Gastroesophageal sphincter (tissue), 4 donors: ENCODE data around the gene ADAM17. TPM values are rescaled to one million over a fixed set of nuclear protein-coding genes. Genes with fewer than 3 reads are reported as not detected.

Source experiments
- ATAC-seq: fragments of 150-250 bp; one replicate; pipeline ENCODE4 v1.9.1; 2016; ENCODE audit warnings: mild to moderate bottlenecking, moderate library complexity
- H3K27ac ChIP-seq, 4 donors: fragments of 200-600 bp; sonication (generic) in 3 of 4; 1 replicate in 3 of 4; 2 replicates in 1 of 4; pipeline ENCODE4 v1.5.1; 2016 to 2019
- H3K27me3 ChIP-seq: fragments of 200-600 bp; sonication (generic); one replicate; pipeline ENCODE4 v1.5.1; 2019
- H3K36me3 ChIP-seq, 2 donors: fragments of 200-600 bp; sonication (generic); one replicate each; pipeline ENCODE4 v1.5.1; 2019; ENCODE audit warnings: control low read depth in 1 of 2
- H3K4me1 ChIP-seq, 3 donors: fragments of 200-600 bp; sonication (generic); 1 replicate in 2 of 3; 2 replicates in 1 of 3; pipeline ENCODE4 v1.5.1; 2016 to 2019; ENCODE audit warnings: control low read depth in 2 of 3
- H3K4me3 ChIP-seq, 2 donors: fragments of 200-600 bp; sonication (generic); one replicate each; pipeline ENCODE4 v1.5.1; 2019; ENCODE audit warnings: mild to moderate bottlenecking in 1 of 2, moderate library complexity in 1 of 2
- H3K9me3 ChIP-seq, 3 donors: fragments of 200-600 bp; sonication (generic); one replicate each; pipeline ENCODE4 v1.5.1; 2017 to 2019; ENCODE audit warnings: control low read depth in 2 of 3
- EP300 ChIP-seq: sonication (generic); formaldehyde crosslinking; IDR thresholded peaks from one replicate; pipeline ENCODE4 v1.6.1; 2017; ENCODE audit warnings: antibody characterized with exemption, mild to moderate bottlenecking
- POLR2A ChIP-seq, 2 donors: fragments of 450-650 bp; IDR thresholded peaks; one replicate each; pipeline ENCODE4 v1.6.1; 2017; ENCODE audit warnings: antibody characterized with exemption in 2 of 2, mild to moderate bottlenecking in 2 of 2, moderate library complexity in 1 of 2
- POLR2AphosphoS5 ChIP-seq: sonication (generic); formaldehyde crosslinking; IDR thresholded peaks from one replicate; pipeline ENCODE4 v1.6.1; 2017; ENCODE audit warnings: antibody characterized with exemption
- WGBS, 2 donors: methylation state at CpG; one replicate each; pipeline ENCODE4 v1.1.5; 2018; ENCODE audit warnings: low coverage in 1 of 2; 5-methylcytosine and 5-hydroxymethylcytosine counted together
- total RNA-seq, 4 donors: library from RNA; depleted of rRNA; stranded (reverse); fragments of >200 nt; gene quantifications; one replicate each; pipeline ENCODE4 v1.1.0, GENCODE V29; 2016
- TF ChIP-seq, protein P1 (sequence below), 4 experiments: fragments of 200-600 bp in 2 of 4; fragments of 450-650 bp in 2 of 4; sonication (generic) in 1 of 4; IDR thresholded peaks; one replicate each; pipeline ENCODE4 v1.5.1; 2017 to 2019; ENCODE audit warnings: antibody characterized with exemption in 4 of 4, mild to moderate bottlenecking in 2 of 4, moderate library complexity in 2 of 4

Gene ADAM17
- total RNA-seq, 4 donors from 2014 or later = 16.0 to 38.3 (median 17.9) TPM

DNA sequence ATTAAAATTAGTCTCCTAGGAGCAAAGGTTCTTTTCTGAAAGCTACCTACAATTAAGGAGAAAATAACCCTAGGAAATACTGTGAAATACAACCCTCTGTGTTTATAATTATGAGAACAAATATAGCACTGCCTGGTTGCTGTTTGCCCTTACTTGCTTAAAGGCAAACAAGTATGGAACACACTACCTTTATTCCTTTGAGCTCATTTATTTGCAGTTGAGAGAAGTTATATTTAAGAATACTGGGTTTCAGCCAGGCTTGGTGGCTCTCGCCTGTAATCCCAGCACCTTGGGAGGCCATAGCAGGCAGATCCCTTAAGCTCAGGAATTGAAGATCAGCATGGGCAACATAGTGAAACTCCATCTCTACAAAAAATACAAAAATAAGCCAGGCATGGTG lies 104.4 kb downstream of the ADAM17 start:
- TF ChIP-seq POLR2AphosphoS5 = no peak
- Histone ChIP-seq H3K27ac (no peak overlapping the region), H3K4me1 (no peaks in the 10 kb centered on the region), H3K9me3 (no peaks in the 10 kb centered on the region), H3K4me3 (no peak overlapping the region), H3K27me3 (no peaks in the 10 kb centered on the region), H3K36me3 (peaks cover 3 to 100% of the 10 kb centered on the region in 2 donors)
- ATAC-seq = no peak
- WGBS, 2 donors = 80 to 86% methylated on average over 1 of the region's 1 CpG

GRCh38 chr2:9445089-9445488 lies 110.5 kb downstream of the ADAM17 start:
- H3K4me1 ChIP-seq = no peaks in the 10 kb centered on the region
- WGBS, 2 donors = 79 to 85% methylated on average over 7 of the region's 7 CpGs

DNA sequence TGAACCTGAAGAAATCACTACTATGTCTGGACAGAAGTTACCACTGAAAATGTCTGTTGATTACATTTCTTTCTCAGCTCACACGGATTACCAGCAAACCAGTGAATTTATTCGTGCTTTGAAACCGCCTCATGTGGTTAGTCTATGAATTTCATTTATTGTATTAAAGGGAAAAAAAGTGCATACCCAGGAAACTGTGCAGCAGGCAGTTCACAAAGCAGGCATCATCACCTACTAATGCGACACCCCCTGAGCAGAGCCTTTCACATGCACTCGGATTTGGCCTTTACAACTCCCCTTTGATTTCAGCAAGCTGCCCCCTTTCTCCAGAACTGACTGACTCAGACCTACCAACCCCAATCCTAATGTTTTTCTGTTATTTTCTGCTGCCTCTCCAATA lies 112.1 kb downstream of the ADAM17 start:
- Histone ChIP-seq H3K4me3 (no peak overlapping the region), H3K4me1 (no peaks in the 10 kb centered on the region), H3K27ac (no peak overlapping the region), H3K9me3 (no peaks in the 10 kb centered on the region), H3K27me3 (no peaks in the 10 kb centered on the region), H3K36me3 (peaks cover 0 to 100% of the 10 kb centered on the region in 2 donors)
- WGBS, 2 donors = 90 to 94% methylated on average over 5 of the region's 5 CpGs
- ATAC-seq = no peak
- no peak for TF ChIP-seq EP300
- no peak for TF ChIP-seq POLR2AphosphoS5
- TF ChIP-seq POLR2A (IDR thresholded peaks at IDR 0.05) = no peak
- TF ChIP-seq, protein P1, sequence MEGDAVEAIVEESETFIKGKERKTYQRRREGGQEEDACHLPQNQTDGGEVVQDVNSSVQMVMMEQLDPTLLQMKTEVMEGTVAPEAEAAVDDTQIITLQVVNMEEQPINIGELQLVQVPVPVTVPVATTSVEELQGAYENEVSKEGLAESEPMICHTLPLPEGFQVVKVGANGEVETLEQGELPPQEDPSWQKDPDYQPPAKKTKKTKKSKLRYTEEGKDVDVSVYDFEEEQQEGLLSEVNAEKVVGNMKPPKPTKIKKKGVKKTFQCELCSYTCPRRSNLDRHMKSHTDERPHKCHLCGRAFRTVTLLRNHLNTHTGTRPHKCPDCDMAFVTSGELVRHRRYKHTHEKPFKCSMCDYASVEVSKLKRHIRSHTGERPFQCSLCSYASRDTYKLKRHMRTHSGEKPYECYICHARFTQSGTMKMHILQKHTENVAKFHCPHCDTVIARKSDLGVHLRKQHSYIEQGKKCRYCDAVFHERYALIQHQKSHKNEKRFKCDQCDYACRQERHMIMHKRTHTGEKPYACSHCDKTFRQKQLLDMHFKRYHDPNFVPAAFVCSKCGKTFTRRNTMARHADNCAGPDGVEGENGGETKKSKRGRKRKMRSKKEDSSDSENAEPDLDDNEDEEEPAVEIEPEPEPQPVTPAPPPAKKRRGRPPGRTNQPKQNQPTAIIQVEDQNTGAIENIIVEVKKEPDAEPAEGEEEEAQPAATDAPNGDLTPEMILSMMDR (IDR thresholded peaks at IDR 0.05) = no peak

More at GRCh38 chr2:9445089-9445488, 110.5 kb downstream of the ADAM17 start:
- H3K27me3 ChIP-seq = no peaks in the 10 kb centered on the region
- no peak overlapping the region for H3K4me3 ChIP-seq
- TF ChIP-seq POLR2A (IDR thresholded peaks at IDR 0.05) (no peak), EP300 (no peak)
- no peak for ATAC-seq
- H3K36me3 ChIP-seq = peaks cover 0 to 100% of the 10 kb centered on the region in 2 donors
- H3K9me3 ChIP-seq = no peaks in the 10 kb centered on the region
- H3K27ac ChIP-seq = no peak overlapping the region

DNA sequence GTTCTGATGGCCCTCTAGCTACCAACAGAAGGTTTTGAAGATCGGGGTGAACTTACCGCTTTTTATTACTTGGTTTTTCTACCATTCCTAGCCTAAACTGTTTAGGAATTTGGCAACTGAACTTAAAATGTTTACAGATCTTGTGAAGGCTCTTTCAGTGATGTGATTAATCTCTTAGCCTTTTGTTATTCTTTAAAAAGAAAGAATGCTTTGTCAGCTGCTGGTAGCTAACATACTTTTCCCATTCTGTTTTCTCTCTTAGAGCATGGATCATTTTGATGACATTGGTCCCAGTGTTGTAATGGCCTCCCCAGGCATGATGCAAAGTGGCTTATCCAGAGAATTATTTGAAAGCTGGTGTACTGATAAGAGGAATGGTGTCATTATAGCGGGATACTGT lies 114.1 kb downstream of the ADAM17 start:
- 21 to 24% methylated on average over 3 of the region's 3 CpGs for WGBS, 2 donors
- no peak for TF ChIP-seq POLR2A (IDR thresholded peaks at IDR 0.05)
- no peak for TF ChIP-seq POLR2AphosphoS5
- TF ChIP-seq, protein P1 (IDR thresholded peaks at IDR 0.05) = no peak
- TF ChIP-seq EP300 = no peak
- Histone ChIP-seq H3K27me3 (no peaks in the 10 kb centered on the region), H3K27ac (no peak overlapping the region), H3K4me3 (no peak overlapping the region), H3K4me1 (no peaks in the 10 kb centered on the region), H3K36me3 (peaks cover 0 to 100% of the 10 kb centered on the region in 2 donors), H3K9me3 (no peaks in the 10 kb centered on the region)
- no peak for ATAC-seq

DNA sequence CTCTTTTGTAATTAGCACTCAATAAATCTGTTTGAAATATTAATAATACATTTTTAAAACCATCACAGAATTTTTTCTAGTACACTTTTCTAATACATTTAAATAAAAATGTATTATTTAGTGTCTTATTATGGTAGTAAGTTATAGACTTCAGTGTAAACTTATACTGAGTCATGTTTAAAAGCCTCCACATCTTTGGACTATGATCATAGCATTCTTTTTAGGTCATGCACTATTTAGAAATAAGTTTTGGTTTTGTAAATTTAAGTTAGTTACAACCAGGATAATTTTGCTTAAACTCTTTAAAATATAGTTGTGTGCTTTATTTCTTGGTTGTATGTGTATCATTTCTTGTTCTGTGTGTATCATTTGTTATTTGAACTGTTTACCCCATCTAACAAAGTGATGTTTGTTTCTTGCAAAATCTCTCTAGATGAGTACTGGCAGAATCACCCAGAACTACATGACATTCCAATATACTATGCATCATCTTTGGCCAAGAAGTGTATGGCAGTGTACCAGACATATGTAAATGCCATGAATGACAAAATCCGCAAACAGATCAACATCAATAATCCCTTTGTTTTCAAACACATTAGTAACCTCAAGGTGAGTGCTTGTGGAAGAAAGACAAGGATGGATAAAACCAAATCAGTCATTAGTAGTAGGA lies 115.4 kb downstream of the ADAM17 start:
- 86 to 89% methylated on average over 1 of the region's 1 CpG for WGBS, 2 donors
- no peak for ATAC-seq
- no peaks in the 10 kb centered on the region for H3K27me3 ChIP-seq
- H3K4me3 ChIP-seq = no peak overlapping the region
- H3K27ac ChIP-seq = no peak overlapping the region
- H3K36me3 ChIP-seq = peaks cover 0 to 99% of the 10 kb centered on the region in 2 donors
- TF ChIP-seq, protein P1 (IDR thresholded peaks at IDR 0.05) = no peak
- TF ChIP-seq EP300 (no peak), POLR2A (IDR thresholded peaks at IDR 0.05) (no peak), POLR2AphosphoS5 (no peak)
- H3K9me3 ChIP-seq = no peaks in the 10 kb centered on the region
- no peaks in the 10 kb centered on the region for H3K4me1 ChIP-seq

GRCh38 chr2:9439536-9439935 lies 116.1 kb downstream of the ADAM17 start:
- TF ChIP-seq POLR2A (IDR thresholded peaks at IDR 0.05) = no peak
- no peak for TF ChIP-seq EP300
- TF ChIP-seq POLR2AphosphoS5 = no peak
- TF ChIP-seq, protein P1 (IDR thresholded peaks at IDR 0.05) = no peak
- no peak overlapping the region for H3K27ac ChIP-seq
- WGBS, 2 donors = 89 to 100% methylated on average over 1 of the region's 1 CpG
- ATAC-seq = no peak
- H3K27me3 ChIP-seq = no peaks in the 10 kb centered on the region
- H3K9me3 ChIP-seq = no peaks in the 10 kb centered on the region
- H3K4me1 ChIP-seq = no peaks in the 10 kb centered on the region
- peaks cover 0 to 99% of the 10 kb centered on the region in 2 donors for H3K36me3 ChIP-seq
- no peak overlapping the region for H3K4me3 ChIP-seq
